HepG2 (cell line): Measurements from ENCODE around the gene VAV2. TPM values are rescaled to one million over a fixed set of nuclear protein-coding genes. Genes with fewer than 3 reads are reported as not detected.

Source experiments
- KDM6A ChIP-seq: IDR thresholded peaks from 2 replicates; pipeline ENCODE4 v1.6.1; 2016; ENCODE audit warnings: low read depth
- MTA3 ChIP-seq: sonication (generic); formaldehyde crosslinking; IDR thresholded peaks from 2 replicates; pipeline ENCODE4 v1.4.0; 2020; ENCODE audit warnings: missing genetic modification reagents
- NFYC ChIP-seq: IDR thresholded peaks from 2 replicates; pipeline ENCODE4 v1.6.1; 2016; ENCODE audit warnings: missing genetic modification reagents, missing compliant biosample characterization
- TOE1 ChIP-seq: sonication (generic); formaldehyde crosslinking; IDR thresholded peaks from 2 replicates; pipeline ENCODE4 v1.4.0; 2020; ENCODE audit warnings: mild to moderate bottlenecking, missing genetic modification reagents
- ZNF550 ChIP-seq: sonication (generic); formaldehyde crosslinking; IDR thresholded peaks from 2 replicates; pipeline ENCODE4 v1.4.0; 2020; ENCODE audit warnings: mild to moderate bottlenecking, missing genetic modification reagents, borderline replicate concordance
- ZNF557 ChIP-seq: sonication (generic); formaldehyde crosslinking; IDR thresholded peaks from 2 replicates; pipeline ENCODE4 v1.4.0; 2020; ENCODE audit warnings: missing genetic modification reagents
- ZNF558 ChIP-seq: sonication (generic); formaldehyde crosslinking; IDR thresholded peaks from 2 replicates; pipeline ENCODE4 v1.9.0; 2022; ENCODE audit warnings: mild to moderate bottlenecking, missing genetic modification reagents, borderline replicate concordance
- ZSCAN12 ChIP-seq: sonication (generic); formaldehyde crosslinking; IDR thresholded peaks from 2 replicates; pipeline ENCODE4 v1.9.0; 2021; ENCODE audit warnings: mild to moderate bottlenecking, missing genetic modification reagents
- polyA plus RNA-seq, 8 experiments: library from polyadenylated mRNA; depleted of rRNA in 3 of 8; stranded (reverse) in 7 of 8; unstranded in 1 of 8; fragments of >200 nt; fragmentation: Illumina TruSeq in 4 of 8; extraction: Trizol in 4 of 8; gene quantifications; 2 replicates each; pipeline versions ENCODE4 v1.2.1 to v1.2.3, GENCODE V29; 2011 to 2016; ENCODE audit warnings: low read depth in 4 of 8, missing spikeins in 1 of 8, mixed read lengths in 1 of 8; ENCODE audit not compliant: insufficient read depth in 1 of 8
- total RNA-seq, 5 experiments: library from RNA; depleted of rRNA; stranded (reverse); fragments of >200 nt; fragmentation: Illumina TruSeq; extraction: Trizol; gene quantifications; 2 replicates each; pipeline ENCODE4 v1.2.3, GENCODE V29; 2016; ENCODE audit warnings: low read depth in 1 of 5
- TF ChIP-seq, protein P1 (sequence below): IDR thresholded peaks from 2 replicates; pipeline ENCODE4 v1.6.1; 2016; ENCODE audit warnings: low read depth, missing genetic modification reagents, missing compliant biosample characterization
- TF ChIP-seq, protein P2 (sequence below): sonication (generic); formaldehyde crosslinking; IDR thresholded peaks from 2 replicates; pipeline ENCODE4 v1.4.0; 2020; ENCODE audit warnings: mild to moderate bottlenecking, missing genetic modification reagents, borderline replicate concordance
- TF ChIP-seq, protein P3 (sequence below): sonication (generic); formaldehyde crosslinking; IDR thresholded peaks from 2 replicates; pipeline ENCODE4 v1.5.0; 2020; ENCODE audit warnings: mild to moderate bottlenecking, missing genetic modification reagents, borderline replicate concordance

The VAV2 gene
- total and polyA plus RNA-seq, 2 of the 13 experiments (the other 11 are each of a cell fraction or from before 2014, with no cell fraction given): 22.5 to 22.9 TPM

DNA sequence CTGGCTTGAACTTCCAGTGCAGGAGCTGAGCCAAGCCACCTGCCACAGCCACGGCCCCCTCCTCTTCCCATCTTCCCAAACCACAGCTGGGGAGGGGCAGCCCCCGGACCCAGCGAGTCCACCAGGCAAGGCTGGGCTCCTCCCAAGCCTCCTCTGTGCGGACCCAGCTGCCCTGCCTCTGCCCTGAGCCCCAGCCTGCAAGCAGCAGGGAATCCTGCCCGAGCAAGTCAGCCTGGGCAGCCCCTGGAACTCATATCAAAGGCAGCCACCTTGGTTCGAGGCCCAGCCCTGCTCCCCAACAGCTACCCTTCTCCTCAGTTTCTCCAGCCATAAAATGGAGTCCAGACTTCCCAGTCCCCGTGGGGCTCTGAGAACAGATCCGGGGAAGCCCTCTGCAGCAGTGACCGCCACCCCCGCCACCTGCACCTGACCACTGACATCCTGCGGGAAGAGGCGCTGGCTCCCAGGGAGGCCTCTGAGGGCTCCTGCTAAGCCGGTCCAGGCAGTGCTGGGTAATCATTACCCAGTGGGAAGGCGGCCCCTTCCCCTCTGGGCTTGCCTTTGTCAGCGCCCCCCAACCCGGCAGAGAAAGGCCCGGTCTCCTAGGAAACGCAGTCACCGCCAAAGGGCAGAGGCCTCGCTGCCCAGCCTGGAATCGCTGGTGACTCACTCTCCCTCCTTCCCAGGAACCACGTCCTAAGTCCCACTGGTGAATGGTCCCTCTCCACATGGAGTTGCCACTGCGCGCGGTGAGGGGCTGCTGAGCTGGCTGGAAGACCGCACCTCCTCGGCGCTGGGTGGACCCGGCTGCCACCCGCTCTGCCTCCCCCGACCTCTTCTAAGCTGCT is 1.5 kb downstream of the VAV2 start (continued):
- TF ChIP-seq, protein P1, sequence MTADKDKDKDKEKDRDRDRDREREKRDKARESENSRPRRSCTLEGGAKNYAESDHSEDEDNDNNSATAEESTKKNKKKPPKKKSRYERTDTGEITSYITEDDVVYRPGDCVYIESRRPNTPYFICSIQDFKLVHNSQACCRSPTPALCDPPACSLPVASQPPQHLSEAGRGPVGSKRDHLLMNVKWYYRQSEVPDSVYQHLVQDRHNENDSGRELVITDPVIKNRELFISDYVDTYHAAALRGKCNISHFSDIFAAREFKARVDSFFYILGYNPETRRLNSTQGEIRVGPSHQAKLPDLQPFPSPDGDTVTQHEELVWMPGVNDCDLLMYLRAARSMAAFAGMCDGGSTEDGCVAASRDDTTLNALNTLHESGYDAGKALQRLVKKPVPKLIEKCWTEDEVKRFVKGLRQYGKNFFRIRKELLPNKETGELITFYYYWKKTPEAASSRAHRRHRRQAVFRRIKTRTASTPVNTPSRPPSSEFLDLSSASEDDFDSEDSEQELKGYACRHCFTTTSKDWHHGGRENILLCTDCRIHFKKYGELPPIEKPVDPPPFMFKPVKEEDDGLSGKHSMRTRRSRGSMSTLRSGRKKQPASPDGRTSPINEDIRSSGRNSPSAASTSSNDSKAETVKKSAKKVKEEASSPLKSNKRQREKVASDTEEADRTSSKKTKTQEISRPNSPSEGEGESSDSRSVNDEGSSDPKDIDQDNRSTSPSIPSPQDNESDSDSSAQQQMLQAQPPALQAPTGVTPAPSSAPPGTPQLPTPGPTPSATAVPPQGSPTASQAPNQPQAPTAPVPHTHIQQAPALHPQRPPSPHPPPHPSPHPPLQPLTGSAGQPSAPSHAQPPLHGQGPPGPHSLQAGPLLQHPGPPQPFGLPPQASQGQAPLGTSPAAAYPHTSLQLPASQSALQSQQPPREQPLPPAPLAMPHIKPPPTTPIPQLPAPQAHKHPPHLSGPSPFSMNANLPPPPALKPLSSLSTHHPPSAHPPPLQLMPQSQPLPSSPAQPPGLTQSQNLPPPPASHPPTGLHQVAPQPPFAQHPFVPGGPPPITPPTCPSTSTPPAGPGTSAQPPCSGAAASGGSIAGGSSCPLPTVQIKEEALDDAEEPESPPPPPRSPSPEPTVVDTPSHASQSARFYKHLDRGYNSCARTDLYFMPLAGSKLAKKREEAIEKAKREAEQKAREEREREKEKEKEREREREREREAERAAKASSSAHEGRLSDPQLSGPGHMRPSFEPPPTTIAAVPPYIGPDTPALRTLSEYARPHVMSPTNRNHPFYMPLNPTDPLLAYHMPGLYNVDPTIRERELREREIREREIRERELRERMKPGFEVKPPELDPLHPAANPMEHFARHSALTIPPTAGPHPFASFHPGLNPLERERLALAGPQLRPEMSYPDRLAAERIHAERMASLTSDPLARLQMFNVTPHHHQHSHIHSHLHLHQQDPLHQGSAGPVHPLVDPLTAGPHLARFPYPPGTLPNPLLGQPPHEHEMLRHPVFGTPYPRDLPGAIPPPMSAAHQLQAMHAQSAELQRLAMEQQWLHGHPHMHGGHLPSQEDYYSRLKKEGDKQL (CRISPR knock-in tag): no peak
- TF ChIP-seq MTA3 (CRISPR knock-in tag): no peak
- no peak for TF ChIP-seq NFYC (CRISPR knock-in tag)
- 0 out of 2 replicates have a peak, but pooled peaks have one; percentile 44 for TF ChIP-seq KDM6A
- TF ChIP-seq ZNF557 (CRISPR knock-in tag): no peak
- TF ChIP-seq, protein P2, sequence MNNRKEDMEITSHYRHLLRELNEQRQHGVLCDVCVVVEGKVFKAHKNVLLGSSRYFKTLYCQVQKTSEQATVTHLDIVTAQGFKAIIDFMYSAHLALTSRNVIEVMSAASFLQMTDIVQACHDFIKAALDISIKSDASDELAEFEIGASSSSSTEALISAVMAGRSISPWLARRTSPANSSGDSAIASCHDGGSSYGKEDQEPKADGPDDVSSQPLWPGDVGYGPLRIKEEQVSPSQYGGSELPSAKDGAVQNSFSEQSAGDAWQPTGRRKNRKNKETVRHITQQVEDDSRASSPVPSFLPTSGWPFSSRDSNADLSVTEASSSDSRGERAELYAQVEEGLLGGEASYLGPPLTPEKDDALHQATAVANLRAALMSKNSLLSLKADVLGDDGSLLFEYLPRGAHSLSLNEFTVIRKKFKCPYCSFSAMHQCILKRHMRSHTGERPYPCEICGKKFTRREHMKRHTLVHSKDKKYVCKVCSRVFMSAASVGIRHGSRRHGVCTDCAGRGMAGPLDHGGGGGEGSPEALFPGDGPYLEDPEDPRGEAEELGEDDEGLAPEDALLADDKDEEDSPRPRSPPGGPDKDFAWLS (CRISPR knock-in tag): no peak
- TF ChIP-seq, protein P3, sequence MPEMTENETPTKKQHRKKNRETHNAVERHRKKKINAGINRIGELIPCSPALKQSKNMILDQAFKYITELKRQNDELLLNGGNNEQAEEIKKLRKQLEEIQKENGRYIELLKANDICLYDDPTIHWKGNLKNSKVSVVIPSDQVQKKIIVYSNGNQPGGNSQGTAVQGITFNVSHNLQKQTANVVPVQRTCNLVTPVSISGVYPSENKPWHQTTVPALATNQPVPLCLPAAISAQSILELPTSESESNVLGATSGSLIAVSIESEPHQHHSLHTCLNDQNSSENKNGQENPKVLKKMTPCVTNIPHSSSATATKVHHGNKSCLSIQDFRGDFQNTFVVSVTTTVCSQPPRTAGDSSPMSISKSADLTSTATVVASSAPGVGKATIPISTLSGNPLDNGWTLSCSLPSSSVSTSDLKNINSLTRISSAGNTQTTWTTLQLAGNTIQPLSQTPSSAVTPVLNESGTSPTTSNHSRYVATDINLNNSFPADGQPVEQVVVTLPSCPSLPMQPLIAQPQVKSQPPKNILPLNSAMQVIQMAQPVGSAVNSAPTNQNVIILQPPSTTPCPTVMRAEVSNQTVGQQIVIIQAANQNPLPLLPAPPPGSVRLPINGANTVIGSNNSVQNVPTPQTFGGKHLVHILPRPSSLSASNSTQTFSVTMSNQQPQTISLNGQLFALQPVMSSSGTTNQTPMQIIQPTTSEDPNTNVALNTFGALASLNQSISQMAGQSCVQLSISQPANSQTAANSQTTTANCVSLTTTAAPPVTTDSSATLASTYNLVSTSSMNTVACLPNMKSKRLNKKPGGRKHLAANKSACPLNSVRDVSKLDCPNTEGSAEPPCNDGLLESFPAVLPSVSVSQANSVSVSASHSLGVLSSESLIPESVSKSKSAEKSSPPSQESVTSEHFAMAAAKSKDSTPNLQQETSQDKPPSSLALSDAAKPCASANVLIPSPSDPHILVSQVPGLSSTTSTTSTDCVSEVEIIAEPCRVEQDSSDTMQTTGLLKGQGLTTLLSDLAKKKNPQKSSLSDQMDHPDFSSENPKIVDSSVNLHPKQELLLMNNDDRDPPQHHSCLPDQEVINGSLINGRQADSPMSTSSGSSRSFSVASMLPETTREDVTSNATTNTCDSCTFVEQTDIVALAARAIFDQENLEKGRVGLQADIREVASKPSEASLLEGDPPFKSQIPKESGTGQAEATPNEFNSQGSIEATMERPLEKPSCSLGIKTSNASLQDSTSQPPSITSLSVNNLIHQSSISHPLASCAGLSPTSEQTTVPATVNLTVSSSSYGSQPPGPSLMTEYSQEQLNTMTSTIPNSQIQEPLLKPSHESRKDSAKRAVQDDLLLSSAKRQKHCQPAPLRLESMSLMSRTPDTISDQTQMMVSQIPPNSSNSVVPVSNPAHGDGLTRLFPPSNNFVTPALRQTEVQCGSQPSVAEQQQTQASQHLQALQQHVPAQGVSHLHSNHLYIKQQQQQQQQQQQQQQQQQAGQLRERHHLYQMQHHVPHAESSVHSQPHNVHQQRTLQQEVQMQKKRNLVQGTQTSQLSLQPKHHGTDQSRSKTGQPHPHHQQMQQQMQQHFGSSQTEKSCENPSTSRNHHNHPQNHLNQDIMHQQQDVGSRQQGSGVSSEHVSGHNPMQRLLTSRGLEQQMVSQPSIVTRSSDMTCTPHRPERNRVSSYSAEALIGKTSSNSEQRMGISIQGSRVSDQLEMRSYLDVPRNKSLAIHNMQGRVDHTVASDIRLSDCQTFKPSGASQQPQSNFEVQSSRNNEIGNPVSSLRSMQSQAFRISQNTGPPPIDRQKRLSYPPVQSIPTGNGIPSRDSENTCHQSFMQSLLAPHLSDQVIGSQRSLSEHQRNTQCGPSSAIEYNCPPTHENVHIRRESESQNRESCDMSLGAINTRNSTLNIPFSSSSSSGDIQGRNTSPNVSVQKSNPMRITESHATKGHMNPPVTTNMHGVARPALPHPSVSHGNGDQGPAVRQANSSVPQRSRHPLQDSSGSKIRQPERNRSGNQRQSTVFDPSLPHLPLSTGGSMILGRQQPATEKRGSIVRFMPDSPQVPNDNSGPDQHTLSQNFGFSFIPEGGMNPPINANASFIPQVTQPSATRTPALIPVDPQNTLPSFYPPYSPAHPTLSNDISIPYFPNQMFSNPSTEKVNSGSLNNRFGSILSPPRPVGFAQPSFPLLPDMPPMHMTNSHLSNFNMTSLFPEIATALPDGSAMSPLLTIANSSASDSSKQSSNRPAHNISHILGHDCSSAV: no peak
- TF ChIP-seq ZSCAN12 (CRISPR knock-in tag): no peak
- 0 out of 2 replicates have a peak, but pooled peaks have one; percentile 2 for TF ChIP-seq ZNF558 (CRISPR knock-in tag)
- TF ChIP-seq ZNF550 (CRISPR knock-in tag): no peak
- TF ChIP-seq TOE1 (CRISPR knock-in tag): no peak
